Stimulated activated CD4-positive, alpha-beta T cell treated with anti-CD3 and anti-CD28 coated beads, Interleukin-4, amount 100 ng/mL, for 1 hour (primary cell): ENCODE data around the gene CD48.
A peak's percentile ranks its signal among the peaks of the same experiment; 100 is the strongest.
"Not testable (repeated sequence)": the region's sequence is repeated elsewhere in the genome, so short reads cannot be mapped to it uniquely, and the experiment has no call there.

Experiments
- DNase-seq: peaks from one replicate; pipeline ENCODE4 v3.0.0-alpha.2; 2020

The CD48 gene

GRCh38 chr1:160741612-160742348, 30.2 kb upstream of the CD48 start:
- DNase-seq = no peak

GRCh38 chr1:160741092-160741501, 29.5 kb upstream of the CD48 start:
- no peak for DNase-seq

GRCh38 chr1:160740133-160740688, 28.6 kb upstream of the CD48 start:
- DNase-seq = no peak

- peak; percentile 16 for DNase-seq
Measured at GRCh38 chr1:160739098-160739511, 27.5 kb upstream of the CD48 start, which contains the start of gene SLAMF7. Gene SLAMF7, plus strand, starts transcription at chr1:160739247. Its CDS starts 55 bp downstream, at chr1:160739302.

GRCh38 chr1:160738271-160738670, 26.6 kb upstream of the CD48 start:
- no peak for DNase-seq

- DNase-seq = no peak
Measured at GRCh38 chr1:160734301-160734700, 22.7 kb upstream of the CD48 start.

- DNase-seq = no peak
Measured at GRCh38 chr1:160733898-160734297, 22.3 kb upstream of the CD48 start.

GRCh38 chr1:160731990-160732389, 20.4 kb upstream of the CD48 start:
- no peak for DNase-seq

- not testable (repeated sequence) for DNase-seq
Measured at GRCh38 chr1:160731564-160731963, 19.9 kb upstream of the CD48 start.

- DNase-seq = no peak
Measured at GRCh38 chr1:160727316-160727640, 15.7 kb upstream of the CD48 start.

GRCh38 chr1:160726498-160727315, 15.1 kb upstream of the CD48 start:
- DNase-seq = peak; percentile 40

- DNase-seq = no peak
Measured at GRCh38 chr1:160726114-160726497, 14.5 kb upstream of the CD48 start.

- DNase-seq = no peak
Measured at GRCh38 chr1:160724465-160725242, 13.0 kb upstream of the CD48 start.

- DNase-seq = no peak
Measured at GRCh38 chr1:160723332-160723731, 11.7 kb upstream of the CD48 start.

- no peak for DNase-seq
Measured at GRCh38 chr1:160722726-160723125, 11.1 kb upstream of the CD48 start.

- DNase-seq = no peak
Measured at GRCh38 chr1:160721473-160721872, 9.9 kb upstream of the CD48 start.

GRCh38 chr1:160720356-160721085, 8.9 kb upstream of the CD48 start:
- no peak for DNase-seq

GRCh38 chr1:160718210-160718609, 6.6 kb upstream of the CD48 start:
- no peak for DNase-seq

- no peak for DNase-seq
Measured at GRCh38 chr1:160717306-160717705, 5.7 kb upstream of the CD48 start.

GRCh38 chr1:160716013-160716412, 4.4 kb upstream of the CD48 start:
- DNase-seq = no peak

GRCh38 chr1:160714034-160714648, 2.5 kb upstream of the CD48 start:
- DNase-seq = not testable (repeated sequence)

GRCh38 chr1:160713161-160713560, 1.5 kb upstream of the CD48 start:
- no peak for DNase-seq
